ENCODE data around the gene GNA12.
"Not testable (repeated sequence)": the region's sequence is repeated elsewhere in the genome, so short reads cannot be mapped to it uniquely, and the experiment has no call there.

Gene GNA12

GRCh38 chr7:2774935-2775334, 69.2 kb downstream of the GNA12 start:
- DNase-seq, result no peak

GRCh38 chr7:2774280-2774679, 69.8 kb downstream of the GNA12 start:
- no peak for DNase-seq

GRCh38 chr7:2773608-2774007, 70.5 kb downstream of the GNA12 start:
- no peak for DNase-seq

GRCh38 chr7:2771274-2771731, 72.8 kb downstream of the GNA12 start:
- DNase-seq, result no peak

GRCh38 chr7:2764621-2765020, 79.5 kb downstream of the GNA12 start:
- no peak for DNase-seq

- no peak for DNase-seq
Measured at GRCh38 chr7:2763597-2763996, 80.5 kb downstream of the GNA12 start.

GRCh38 chr7:2761801-2762497, 82.2 kb downstream of the GNA12 start:
- DNase-seq, result no peak

GRCh38 chr7:2761131-2761624, 82.9 kb downstream of the GNA12 start:
- DNase-seq, result no peak

GRCh38 chr7:2760098-2760889, 83.8 kb downstream of the GNA12 start:
- DNase-seq, result peak; percentile 92

- peak; percentile 92 for DNase-seq
Measured at GRCh38 chr7:2759736-2760097, 84.4 kb downstream of the GNA12 start.

- peak; percentile 43 for DNase-seq
Measured at GRCh38 chr7:2758673-2759616, 85.2 kb downstream of the GNA12 start.

GRCh38 chr7:2757904-2758672, 86.0 kb downstream of the GNA12 start:
- peak; percentile 99 for DNase-seq

GRCh38 chr7:2757361-2757903, 86.7 kb downstream of the GNA12 start:
- peak; percentile 83 for DNase-seq

- no peak for DNase-seq
Measured at GRCh38 chr7:2755531-2755930, 88.6 kb downstream of the GNA12 start.

- no peak for DNase-seq
Measured at GRCh38 chr7:2754912-2755311, 89.2 kb downstream of the GNA12 start.

GRCh38 chr7:2754086-2754485, 90.0 kb downstream of the GNA12 start:
- no peak for DNase-seq

GRCh38 chr7:2753148-2753547, 91.0 kb downstream of the GNA12 start:
- DNase-seq, result no peak

- DNase-seq, result no peak
Measured at GRCh38 chr7:2751086-2751485, 93.0 kb downstream of the GNA12 start.

GRCh38 chr7:2750004-2750407, 94.1 kb downstream of the GNA12 start:
- DNase-seq, result no peak

- not testable (repeated sequence) for DNase-seq
Measured at GRCh38 chr7:2748684-2749083, 95.4 kb downstream of the GNA12 start.

- not testable (repeated sequence) for DNase-seq
Measured at GRCh38 chr7:2743523-2744185, 100.5 kb downstream of the GNA12 start.

Data from SHP77 treated with DMSO at 0.1 percent for 48 hours (cell line).